RWPE2 (cell line): ENCODE results near the gene RASD1.

Experiments used
- ATAC-seq: fragments of 200-7000 bp; cut with Tn5 transposase; 3 replicates; pipeline ENCODE4 v1.9.1; 2021; ENCODE audit warnings: low read depth
- DNase-seq: peaks from one replicate; pipeline ENCODE4 v3.0.0-alpha.2; 2020; ENCODE audit warnings: low spot score
- H3K27ac ChIP-seq: fragments of 450-650 bp; 2 replicates; pipeline ENCODE4 v1.5.1; 2017; ENCODE audit warnings: mild to moderate bottlenecking; ENCODE audit not compliant: poor library complexity, severe bottlenecking
- H3K27me3 ChIP-seq: fragments of 250-450 bp; sonication (Bioruptor Pico); 2 replicates; pipeline ENCODE4 v1.5.1; 2021; ENCODE audit warnings: mild to moderate bottlenecking, moderate library complexity; ENCODE audit not compliant: insufficient read depth, poor library complexity, severe bottlenecking
- H3K36me3 ChIP-seq: fragments of 250-450 bp; sonication (Bioruptor Pico); 2 replicates; pipeline ENCODE4 v1.5.1; 2020; ENCODE audit warnings: low read depth, mild to moderate bottlenecking, moderate library complexity
- H3K4me1 ChIP-seq: fragments of 250-450 bp; sonication (Bioruptor Pico); 2 replicates; pipeline ENCODE4 v1.5.1; 2021; ENCODE audit warnings: mild to moderate bottlenecking, moderate library complexity; ENCODE audit not compliant: insufficient read depth, poor library complexity, severe bottlenecking
- H3K4me3 ChIP-seq: fragments of 250-450 bp; sonication (Bioruptor Pico); 2 replicates; pipeline ENCODE4 v1.5.1; 2021; ENCODE audit warnings: mild to moderate bottlenecking, moderate library complexity; ENCODE audit not compliant: severe bottlenecking
- H3K9me3 ChIP-seq: fragments of 250-450 bp; sonication (Bioruptor Pico); 2 replicates; pipeline ENCODE4 v1.5.1; 2021; ENCODE audit warnings: mild to moderate bottlenecking, moderate library complexity; ENCODE audit not compliant: severe bottlenecking
- CTCF ChIP-seq: fragments of 450-650 bp; IDR thresholded peaks from one replicate; pipeline ENCODE4 v1.5.1; 2017; ENCODE audit warnings: mild to moderate bottlenecking, moderate library complexity; ENCODE audit not compliant: poor library complexity, severe bottlenecking

RASD1 gene

GRCh38 chr17:17538417-17539391 lies 42.5 kb upstream of the RASD1 start:
- no peaks in the 10 kb centered on the region for H3K4me1 ChIP-seq
- H3K27ac ChIP-seq: no peak overlapping the region
- DNase-seq: no peak
- TF ChIP-seq CTCF: no peak
- H3K27me3 ChIP-seq: no peaks in the 10 kb centered on the region
- no peaks in the 10 kb centered on the region for H3K36me3 ChIP-seq
- H3K9me3 ChIP-seq: no peaks in the 10 kb centered on the region
- peak; percentile 51; the same call in 2 of the 3 replicates for ATAC-seq
- H3K4me3 ChIP-seq: no peak overlapping the region

GRCh38 chr17:17537311-17538099 lies 41.3 kb upstream of the RASD1 start:
- TF ChIP-seq CTCF: no peak

GRCh38 chr17:17536702-17537101 lies 40.5 kb upstream of the RASD1 start:
- no peak for DNase-seq
- ATAC-seq: no peak

More at GRCh38 chr17:17537311-17538099, 41.3 kb upstream of the RASD1 start:
- DNase-seq (no peak), ATAC-seq (no peak)
- Histone ChIP-seq H3K4me3 (no peak overlapping the region), H3K9me3 (no peaks in the 10 kb centered on the region), H3K36me3 (no peaks in the 10 kb centered on the region), H3K27me3 (no peaks in the 10 kb centered on the region), H3K4me1 (no peaks in the 10 kb centered on the region), H3K27ac (no peak overlapping the region)

GRCh38 chr17:17535957-17536356 lies 39.8 kb upstream of the RASD1 start:
- Histone ChIP-seq H3K27ac (no peak overlapping the region), H3K4me3 (no peak overlapping the region), H3K27me3 (no peaks in the 10 kb centered on the region), H3K4me1 (no peaks in the 10 kb centered on the region), H3K36me3 (no peaks in the 10 kb centered on the region), H3K9me3 (no peaks in the 10 kb centered on the region)
- peak; percentile 36; the same call in 1 of the 3 replicates for ATAC-seq
- DNase-seq: no peak
- no peak for TF ChIP-seq CTCF

More at GRCh38 chr17:17536702-17537101, 40.5 kb upstream of the RASD1 start:
- H3K27me3 ChIP-seq: no peaks in the 10 kb centered on the region
- H3K27ac ChIP-seq: no peak overlapping the region
- H3K4me1 ChIP-seq: no peaks in the 10 kb centered on the region
- no peaks in the 10 kb centered on the region for H3K9me3 ChIP-seq
- TF ChIP-seq CTCF: no peak
- no peaks in the 10 kb centered on the region for H3K36me3 ChIP-seq
- no peak overlapping the region for H3K4me3 ChIP-seq
